ENCODE measurements around the gene OR7C1.

OR7C1 gene

GRCh38 chr19:14748601-14749000 is 86.4 kb downstream of the OR7C1 start:
- no peak for TF ChIP-seq FOXP2 (optimal IDR thresholded peaks at IDR 0.05; ENCODE audit: borderline replicate concordance, extremely low read depth, extremely low read length, insufficient read depth)
- no peak for TF ChIP-seq REST (IDR thresholded peaks at IDR 0.05; ENCODE audit: insufficient read depth in 1 of 2, low read depth in 2 of 2, low read length in 2 of 2)
- TF ChIP-seq POLR2AphosphoS5 (IDR thresholded peaks at IDR 0.05; ENCODE audit: low read depth, low read length) = no peak
- TF ChIP-seq SIN3A (IDR thresholded peaks at IDR 0.05; ENCODE audit: borderline replicate concordance, insufficient read depth, low read length) = no peak
- TF ChIP-seq TAF1 (IDR thresholded peaks at IDR 0.05; ENCODE audit: borderline replicate concordance, insufficient read depth, low read length) = no peak
